ENCODE data around the gene VPS37C.

DNA sequence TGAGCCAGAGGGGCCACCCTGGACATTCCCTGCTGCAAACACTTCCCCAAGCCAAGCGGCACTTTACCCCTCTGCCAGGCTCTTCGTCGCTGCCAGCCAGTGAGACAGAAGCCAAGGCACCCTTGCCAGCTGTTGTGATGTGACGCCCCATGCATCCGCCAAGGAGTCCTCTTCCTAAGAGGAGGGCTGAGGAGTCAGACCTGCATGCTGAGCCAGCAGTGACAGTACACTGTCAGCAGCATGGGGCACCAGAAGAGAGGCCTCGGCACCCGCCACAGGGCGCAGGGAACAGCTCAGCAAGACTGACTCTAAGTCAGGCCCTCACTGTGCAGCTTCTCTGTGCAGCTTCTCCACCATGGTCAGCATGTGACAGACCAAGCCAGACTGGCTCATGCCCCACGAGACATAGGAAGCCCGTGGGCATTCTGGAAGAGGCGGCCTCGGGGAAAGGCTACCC lies 26.4 kb downstream of the VPS37C start:
- TF ChIP-seq, protein P1, sequence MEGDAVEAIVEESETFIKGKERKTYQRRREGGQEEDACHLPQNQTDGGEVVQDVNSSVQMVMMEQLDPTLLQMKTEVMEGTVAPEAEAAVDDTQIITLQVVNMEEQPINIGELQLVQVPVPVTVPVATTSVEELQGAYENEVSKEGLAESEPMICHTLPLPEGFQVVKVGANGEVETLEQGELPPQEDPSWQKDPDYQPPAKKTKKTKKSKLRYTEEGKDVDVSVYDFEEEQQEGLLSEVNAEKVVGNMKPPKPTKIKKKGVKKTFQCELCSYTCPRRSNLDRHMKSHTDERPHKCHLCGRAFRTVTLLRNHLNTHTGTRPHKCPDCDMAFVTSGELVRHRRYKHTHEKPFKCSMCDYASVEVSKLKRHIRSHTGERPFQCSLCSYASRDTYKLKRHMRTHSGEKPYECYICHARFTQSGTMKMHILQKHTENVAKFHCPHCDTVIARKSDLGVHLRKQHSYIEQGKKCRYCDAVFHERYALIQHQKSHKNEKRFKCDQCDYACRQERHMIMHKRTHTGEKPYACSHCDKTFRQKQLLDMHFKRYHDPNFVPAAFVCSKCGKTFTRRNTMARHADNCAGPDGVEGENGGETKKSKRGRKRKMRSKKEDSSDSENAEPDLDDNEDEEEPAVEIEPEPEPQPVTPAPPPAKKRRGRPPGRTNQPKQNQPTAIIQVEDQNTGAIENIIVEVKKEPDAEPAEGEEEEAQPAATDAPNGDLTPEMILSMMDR (IDR thresholded peaks at IDR 0.05; ENCODE audit: low read length) = no peak
- no peak for TF ChIP-seq EZH2 (optimal IDR thresholded peaks at IDR 0.05; ENCODE audit: low read depth, low read length)
